SK-N-SH (cell line): ENCODE measurements around the gene PRSS36. TPM values are rescaled to one million over a fixed set of nuclear protein-coding genes. Genes with fewer than 3 reads are reported as not detected.
"Not testable (repeated sequence)": the region's sequence is repeated elsewhere in the genome, so short reads cannot be mapped to it uniquely, and the experiment has no call there.

Experiments
- CTCF ChIA-PET: fragments of 300-600, 350-600 bp; formaldehyde crosslinking; extraction: SDS; loops from one replicate; lab custom pipeline; 2021; lab: Yijun Ruan, JAX
- POLR2A ChIA-PET: fragments of 350-600 bp; sonication (Branson Sonifier 250); formaldehyde crosslinking; extraction: SDS; loops from one replicate; lab custom pipeline; 2020; ENCODE audit warnings: antibody characterized with exemption, inconsistent platforms; lab: Yijun Ruan, JAX
- DNase-seq: peaks from one replicate; pipeline ENCODE4 v3.0.0; 2012
- H2AFZ ChIP-seq: fragments of 200-600 bp; sonication (generic); 2 replicates; pipeline ENCODE4 v1.8.1; 2016; ENCODE audit warnings: antibody characterized with exemption, mild to moderate bottlenecking, low read depth
- H3F3A ChIP-seq: fragments of 200-600 bp; sonication (generic); replicated peaks from 2 replicates; pipeline ENCODE3; 2016; ENCODE audit warnings: antibody characterized with exemption, mild to moderate bottlenecking; ENCODE audit not compliant: insufficient read depth
- H3K27ac ChIP-seq, 2 experiments: fragments of 200-500 bp in 1 of 2; fragments of 200-600 bp in 1 of 2; sonication (Bioruptor generic) in 1 of 2; sonication (generic), shearing (Covaris generic) in 1 of 2; 2 replicates each; pipeline versions ENCODE4 v1.5.1 to v1.6.1; 2014 to 2016; ENCODE audit warnings: low read depth in 2 of 2, inconsistent platforms in 1 of 2, low read length in 1 of 2, mild to moderate bottlenecking in 1 of 2, mixed read lengths in 1 of 2
- H3K27me3 ChIP-seq: fragments of 200-600 bp; sonication (generic), shearing (Covaris generic); 2 replicates; pipeline ENCODE4 v1.6.1; 2016; ENCODE audit warnings: mixed run types; ENCODE audit not compliant: insufficient read depth
- H3K36me3 ChIP-seq, 2 experiments: fragments of 200-500 bp in 1 of 2; fragments of 200-600 bp in 1 of 2; sonication (Bioruptor generic) in 1 of 2; sonication (generic) in 1 of 2; replicated peaks in 1 of 2; 2 replicates each; pipeline versions ENCODE3 to v1.5.1; 2014 to 2016; ENCODE audit warnings: low read length in 1 of 2, mild to moderate bottlenecking in 1 of 2; ENCODE audit not compliant: insufficient read depth in 2 of 2, control insufficient read depth in 1 of 2
- H3K4me1 ChIP-seq, 2 experiments: fragments of 200-500 bp in 1 of 2; fragments of 200-600 bp in 1 of 2; sonication (Bioruptor generic) in 1 of 2; sonication (generic), shearing (Covaris generic) in 1 of 2; 2 replicates each; pipeline versions ENCODE4 v1.5.1 to v1.6.1; 2014 to 2016; ENCODE audit warnings: low read depth in 1 of 2, low read length in 1 of 2, mixed run types in 1 of 2; ENCODE audit not compliant: insufficient read depth in 2 of 2, control insufficient read depth in 1 of 2
- H3K4me2 ChIP-seq: fragments of 200-600 bp; sonication (generic), shearing (Covaris generic); 2 replicates; pipeline ENCODE4 v1.6.1; 2017; ENCODE audit warnings: mixed run types
- H3K4me3 ChIP-seq, 2 experiments: fragments of 200-500 bp in 1 of 2; fragments of 200-600 bp in 1 of 2; sonication (Bioruptor generic) in 1 of 2; sonication (generic), shearing (Covaris generic) in 1 of 2; 2 replicates each; pipeline versions ENCODE4 v1.5.1 to v1.8.1; 2014 to 2016; ENCODE audit warnings: low read depth in 2 of 2, inconsistent platforms in 1 of 2, low read length in 1 of 2, mild to moderate bottlenecking in 1 of 2, mixed read lengths in 1 of 2, moderate library complexity in 1 of 2
- H3K79me2 ChIP-seq: fragments of 200-600 bp; sonication (generic); 2 replicates; pipeline ENCODE4 v1.8.1; 2017; ENCODE audit warnings: mild to moderate bottlenecking; ENCODE audit not compliant: insufficient read depth
- H3K9ac ChIP-seq: fragments of 200-600 bp; sonication (generic); 2 replicates; pipeline ENCODE4 v1.6.1; 2017; ENCODE audit warnings: mixed run types
- H3K9me2 ChIP-seq: fragments of 200-600 bp; sonication (generic); 2 replicates; pipeline ENCODE4 v1.6.1; 2017; ENCODE audit warnings: mixed run types
- H3K9me3 ChIP-seq: fragments of 200-600 bp; sonication (generic); 2 replicates; pipeline ENCODE4 v1.6.1; 2017; ENCODE audit warnings: mixed run types, mild to moderate bottlenecking, moderate library complexity
- H4K20me1 ChIP-seq: fragments of 200-600 bp; sonication (generic); 2 replicates; pipeline ENCODE4 v1.6.1; 2017; ENCODE audit warnings: mild to moderate bottlenecking, mixed run types; ENCODE audit not compliant: insufficient read depth
- CHD2 ChIP-seq: fragments of 150-350 bp; IDR thresholded peaks from 2 replicates; pipeline ENCODE4 v1.6.1; 2018; ENCODE audit warnings: low read length; ENCODE audit not compliant: partially characterized antibody
- ELF1 ChIP-seq: IDR thresholded peaks from 2 replicates; pipeline ENCODE4 v1.4.0; 2012
- EZH2phosphoT487 ChIP-seq: fragments of 200-600 bp; sonication (generic); IDR thresholded peaks from 2 replicates; pipeline ENCODE4 v1.6.1; 2017; ENCODE audit warnings: low read depth, mixed run types, mild to moderate bottlenecking, antibody characterized with exemption, moderate library complexity, borderline replicate concordance
- FOSL2 ChIP-seq: IDR thresholded peaks from 2 replicates; pipeline ENCODE4 v1.4.0; 2012; ENCODE audit warnings: low read depth, mild to moderate bottlenecking, moderate library complexity, borderline replicate concordance
- FOXM1 ChIP-seq: IDR thresholded peaks from 2 replicates; pipeline ENCODE4 v1.4.0; 2012; ENCODE audit warnings: low read depth, mild to moderate bottlenecking
- GABPA ChIP-seq: IDR thresholded peaks from 2 replicates; pipeline ENCODE4 v1.4.0; 2012; ENCODE audit warnings: low read depth, mild to moderate bottlenecking
- GATA2 ChIP-seq: sonication (generic); formaldehyde crosslinking; IDR thresholded peaks from 2 replicates; pipeline ENCODE4 v1.5.0; 2020; ENCODE audit warnings: mild to moderate bottlenecking, missing genetic modification reagents
- NFIC ChIP-seq: IDR thresholded peaks from 2 replicates; pipeline ENCODE4 v1.4.0; 2012; ENCODE audit warnings: borderline replicate concordance
- RAD21 ChIP-seq: IDR thresholded peaks from 2 replicates; pipeline ENCODE4 v1.6.1; 2012; ENCODE audit warnings: mild to moderate bottlenecking, low read length
- RFX5 ChIP-seq: IDR thresholded peaks from 2 replicates; pipeline ENCODE4 v1.6.1; 2012; ENCODE audit warnings: mild to moderate bottlenecking, improper control_type of control experiment, low read length
- RXRA ChIP-seq: IDR thresholded peaks from 2 replicates; pipeline ENCODE4 v1.4.0; 2012; ENCODE audit warnings: low read depth, mild to moderate bottlenecking, borderline replicate concordance
- SIN3A ChIP-seq: IDR thresholded peaks from 2 replicates; pipeline ENCODE4 v1.6.1; 2012; ENCODE audit warnings: low read depth, mild to moderate bottlenecking, low read length, moderate library complexity, borderline replicate concordance
- TAF1 ChIP-seq: IDR thresholded peaks from 2 replicates; pipeline ENCODE4 v1.6.1; 2012; ENCODE audit warnings: low read depth, mild to moderate bottlenecking, low read length, moderate library complexity, borderline replicate concordance
- TCF12 ChIP-seq: IDR thresholded peaks from 2 replicates; pipeline ENCODE4 v1.4.0; 2012
- TEAD4 ChIP-seq: IDR thresholded peaks from 2 replicates; pipeline ENCODE4 v1.4.0; 2012; ENCODE audit warnings: mild to moderate bottlenecking, borderline replicate concordance; ENCODE audit not compliant: insufficient read depth
- USF2 ChIP-seq: fragments of 150-350 bp; IDR thresholded peaks from 2 replicates; pipeline ENCODE4 v1.6.1; 2017; ENCODE audit warnings: antibody characterized with exemption, low read length, low read depth, borderline replicate concordance
- YY1 ChIP-seq: IDR thresholded peaks from 2 replicates; pipeline ENCODE4 v1.4.0; 2012; ENCODE audit warnings: low read depth, mild to moderate bottlenecking
- WGBS: methylation state at CpG from one replicate; pipeline ENCODE4 v1.1.6; 2017; ENCODE audit warnings: low lambda C conversion rate; 5-methylcytosine and 5-hydroxymethylcytosine counted together
- polyA plus RNA-seq, 3 experiments: library from polyadenylated mRNA; depleted of rRNA; stranded (reverse); fragments of >200 nt; gene quantifications; 2 replicates each; pipeline ENCODE4 v1.2.3, GENCODE V29; 2012
- TF ChIP-seq, protein P1 (sequence below): IDR thresholded peaks from 2 replicates; pipeline ENCODE4 v1.4.0; 2012; ENCODE audit warnings: low read depth

Gene PRSS36
- polyA plus RNA-seq, 1 of the 3 experiments (the other 2 are of a cell fraction), result 0.49 TPM

GRCh38 chr16:31138621-31139578 is 11.0 kb downstream of the PRSS36 start (continued):
- TF ChIP-seq, protein P1, sequence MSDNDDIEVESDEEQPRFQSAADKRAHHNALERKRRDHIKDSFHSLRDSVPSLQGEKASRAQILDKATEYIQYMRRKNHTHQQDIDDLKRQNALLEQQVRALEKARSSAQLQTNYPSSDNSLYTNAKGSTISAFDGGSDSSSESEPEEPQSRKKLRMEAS, result peak; percentile 80
- TF ChIP-seq GABPA (peak; percentile 69), FOXM1 (no peak), TCF12 (peak; percentile 62), USF2 (no peak)
- TF ChIP-seq, all 33 proteins: peak for 9

- ChIA-PET CTCF (interaction anchor here (1.0 kb wide), 1 partner anchor 152 kb away, joined by 3 read pairs; no protein-coding TSS in a partner anchor), POLR2A (interaction anchor here (0.6 to 0.7 kb wide), 2 partner anchors 22 to 185 kb away, joined by 3 read pairs; no protein-coding TSS in a partner anchor)
- not testable (repeated sequence) for DNase-seq
These were observed 12.9 kb downstream of the PRSS36 start for GRCh38 chr16:31136822-31137499.

GRCh38 chr16:31136287-31136662 is 13.6 kb downstream of the PRSS36 start:
- ChIA-PET CTCF (interaction anchor here (1.0 kb wide), 1 partner anchor 152 kb away, joined by 3 read pairs; no protein-coding TSS in a partner anchor), POLR2A (interaction anchor here (3.9 kb wide), 1 partner anchor 19 kb away, joined by 15 read pairs; the partner anchor contains the start of gene KAT8)
- Histone ChIP-seq H3K79me2 (no peaks in the 10 kb centered on the region), H3K9ac (no peak overlapping the region), H3K27me3 (no peaks in the 10 kb centered on the region)
- no peak for DNase-seq
- TF ChIP-seq RXRA (no peak), NFIC (no peak), GATA2 (CRISPR knock-in tag) (no peak), TAF1 (no peak), SIN3A (no peak), RFX5 (no peak), YY1 (no peak), CHD2 (no peak), FOXM1 (no peak), TEAD4 (no peak), FOSL2 (no peak), ELF1 (no peak), GABPA (no peak), TCF12 (no peak), EZH2phosphoT487 (no peak), RAD21 (no peak)
- TF ChIP-seq, all 33 proteins: peak for 0
- Histone ChIP-seq H4K20me1 (no peaks in the 10 kb centered on the region), H3F3A (no peaks in the 10 kb centered on the region), H3K9me2 (no peaks in the 10 kb centered on the region), H2AFZ (no peak overlapping the region), H3K9me3 (no peaks in the 10 kb centered on the region), H3K4me3 (no peak overlapping the region), H3K4me1 (peaks cover 5 to 32% of the 10 kb centered on the region in 2 experiments; a peak in 2 of 4 replicates), H3K4me2 (no peak overlapping the region), H3K27ac (no peak overlapping the region), H3K36me3 (peaks cover 0 to 5% of the 10 kb centered on the region in 2 experiments)
- 86% methylated on average over 5 of the region's 6 CpGs for WGBS

More at GRCh38 chr16:31136822-31137499, 12.9 kb downstream of the PRSS36 start:
- H3K27me3 ChIP-seq, H3K79me2 ChIP-seq, H3K27ac ChIP-seq, H3K9ac ChIP-seq, H3K9me3 ChIP-seq, H3K9me2 ChIP-seq, H3F3A ChIP-seq, H4K20me1 ChIP-seq, H2AFZ ChIP-seq, H3K36me3 ChIP-seq, H3K4me3 ChIP-seq, H3K4me2 ChIP-seq: not testable (repeated sequence)
- WGBS, result 87% methylated on average over 20 of the region's 20 CpGs
- peaks cover 12 to 38% of the 10 kb centered on the region in 2 experiments; a peak in 2 of 4 replicates for H3K4me1 ChIP-seq
